K562 (cell line): ENCODE data around the gene COQ8B. TPM values are rescaled to one million over a fixed set of nuclear protein-coding genes. Genes with fewer than 3 reads are reported as not detected.

Experiments used
- CHCHD3 ChIP-seq: fragments of 250-450 bp; sonication (Bioruptor Pico); IDR thresholded peaks from 2 replicates; pipeline ENCODE4 v2.1.2; 2022; ENCODE audit warnings: mild to moderate bottlenecking
- CSDE1 ChIP-seq, 2 experiments: fragments of 450-650 bp; IDR thresholded peaks; 2 replicates each; pipeline ENCODE4 v1.6.1; 2016; ENCODE audit warnings: mild to moderate bottlenecking in 1 of 2
- ESRRB ChIP-seq: fragments of 250-450 bp; sonication (Bioruptor Pico); IDR thresholded peaks from 2 replicates; pipeline ENCODE4 v1.5.0; 2020; ENCODE audit warnings: mild to moderate bottlenecking, moderate library complexity, borderline replicate concordance
- HMG20B ChIP-seq: fragments of 250-450 bp; sonication (Bioruptor Pico); IDR thresholded peaks from 2 replicates; pipeline ENCODE4 v1.5.0; 2021; ENCODE audit warnings: mild to moderate bottlenecking
- PHF8 ChIP-seq: fragments of 200-600 bp; sonication (generic); IDR thresholded peaks from 2 replicates; pipeline ENCODE4 v1.6.1; 2012; ENCODE audit warnings: mixed run types, mild to moderate bottlenecking, inconsistent platforms, low read length, moderate library complexity, borderline replicate concordance
- PML ChIP-seq: IDR thresholded peaks from 2 replicates; pipeline ENCODE4 v1.6.1; 2012; ENCODE audit warnings: low read length, inconsistent platforms
- PREB ChIP-seq: sonication (generic); formaldehyde crosslinking; IDR thresholded peaks from 2 replicates; pipeline ENCODE4 v1.8.1; 2023; ENCODE audit warnings: mild to moderate bottlenecking, missing genetic modification reagents
- RB1 ChIP-seq: fragments of 450-650 bp; IDR thresholded peaks from 2 replicates; pipeline ENCODE4 v1.6.1; 2017; ENCODE audit warnings: low read depth, mild to moderate bottlenecking
- RBM25 ChIP-seq: fragments of 200-400 bp; formaldehyde crosslinking; IDR thresholded peaks from 2 replicates; pipeline ENCODE4 v1.6.1; 2018; ENCODE audit warnings: low read length, low read depth, moderate library complexity; ENCODE audit not compliant: severe bottlenecking
- SIN3A ChIP-seq, 2 experiments: fragments of 150-350 bp in 1 of 2; IDR thresholded peaks; 2 replicates each; pipeline ENCODE4 v1.6.1; 2011 to 2016; ENCODE audit warnings: borderline replicate concordance in 2 of 2, low read depth in 2 of 2, low read length in 2 of 2, mild to moderate bottlenecking in 2 of 2, moderate library complexity in 2 of 2; ENCODE audit not compliant: control insufficient read depth in 1 of 2
- THRAP3 ChIP-seq: fragments of 450-650 bp; IDR thresholded peaks from 2 replicates; pipeline ENCODE4 v1.6.1; 2016; ENCODE audit warnings: mild to moderate bottlenecking, inconsistent platforms, borderline replicate concordance
- ZFP36 ChIP-seq: fragments of 150-350 bp; IDR thresholded peaks from 2 replicates; pipeline ENCODE4 v1.6.1; 2018; ENCODE audit warnings: low read length, low read depth; ENCODE audit not compliant: partially characterized antibody
- ZHX1 ChIP-seq: fragments of 150-350 bp; conservative IDR thresholded peaks from 2 replicates; pipeline ENCODE4 v1.6.1; 2014; ENCODE audit warnings: low read length
- polyA plus RNA-seq, 8 experiments: library from polyadenylated mRNA; depleted of rRNA in 4 of 8; stranded (reverse) in 5 of 8; unstranded in 3 of 8; fragments of >200 nt; fragmentation: Nextera tagmentation in 2 of 8; fragmentation: Illumina TruSeq in 1 of 8; extraction: Ambion mirVana in 2 of 8; extraction: Trizol in 1 of 8; gene quantifications; 2 replicates each; pipeline versions ENCODE4 v1.2.1 to v1.2.3, GENCODE V29; 2011 to 2014; ENCODE audit warnings: inconsistent platforms in 1 of 8, missing spikeins in 1 of 8
- total RNA-seq, 7 experiments: library from RNA; depleted of rRNA in 6 of 7; stranded (reverse); fragments of >200 nt in 6 of 7; fragmentation: Illumina TruSeq in 2 of 7; extraction: Trizol in 2 of 7; gene quantifications; 2 replicates each; pipeline versions ENCODE4 v1.2.1 to v1.2.3, GENCODE V29; 2011 to 2021; ENCODE audit warnings: low replicate concordance in 1 of 7

The COQ8B gene
- total and polyA plus RNA-seq, 9 of the 15 experiments (the other 6 are each of a cell fraction or from before 2014, with no cell fraction given), result 0.41 to 32.3 (median 12.9) TPM

GRCh38 chr19:40717325-40717879 lies 716 bp upstream of the COQ8B start (continued):
- TF ChIP-seq PML (no peak), THRAP3 (no peak), PREB (CRISPR knock-in tag) (no peak), SIN3A (IDR thresholded peaks at IDR 0.05; ENCODE audit: borderline replicate concordance in 2 of 2, control insufficient read depth in 1 of 2, low read depth in 2 of 2, low read length in 2 of 2) (peak in 1 of 2 experiments; percentile 25; a peak in 1 of 4 replicates), ESRRB (CRISPR knock-in tag) (no peak), CHCHD3 (CRISPR knock-in tag) (no peak), RBM25 (no peak), CSDE1 (IDR thresholded peaks at IDR 0.05) (no peak), HMG20B (no peak), PHF8 (peak; percentile 51; the same call in 1 of the 2 replicates), ZHX1 (no peak), RB1 (no peak), ZFP36 (peak; percentile 72)
